Thymus (tissue), 11 donors: ENCODE measurements around the gene PTP4A2. TPM values are rescaled to one million over a fixed set of nuclear protein-coding genes. Genes with fewer than 3 reads are reported as not detected.
A peak's percentile ranks its signal among the peaks of the same experiment; 100 is the strongest.

Source experiments
- DNase-seq, 9 donors: peaks; one replicate each; pipeline ENCODE4 v3.0.0-alpha.2; 2013; ENCODE audit warnings: low spot score in 9 of 9, low read depth in 6 of 9, missing footprints in 1 of 9
- H3K27ac ChIP-seq, 2 donors: one replicate each; pipeline ENCODE4 v1.5.1; 2013; ENCODE audit warnings: control low read depth in 1 of 2, low read depth in 1 of 2, low read length in 1 of 2, mild to moderate bottlenecking in 1 of 2, moderate library complexity in 1 of 2
- H3K27me3 ChIP-seq, 2 donors: one replicate each; pipeline ENCODE4 v1.5.1; 2013; ENCODE audit warnings: low read length in 1 of 2; ENCODE audit not compliant: control insufficient read depth in 2 of 2, insufficient read depth in 1 of 2
- H3K36me3 ChIP-seq, 2 donors: one replicate each; pipeline ENCODE4 v1.5.1; 2013; ENCODE audit warnings: low read length in 1 of 2, mild to moderate bottlenecking in 1 of 2, moderate library complexity in 1 of 2; ENCODE audit not compliant: control insufficient read depth in 2 of 2, insufficient read depth in 2 of 2
- H3K4me1 ChIP-seq, 2 donors: one replicate each; pipeline ENCODE4 v1.5.1; 2013; ENCODE audit warnings: low read length in 2 of 2; ENCODE audit not compliant: control insufficient read depth in 2 of 2, insufficient read depth in 2 of 2
- H3K4me3 ChIP-seq, 2 donors: one replicate each; pipeline ENCODE4 v1.5.1; 2013; ENCODE audit warnings: low read length in 2 of 2, control low read depth in 1 of 2, mild to moderate bottlenecking in 1 of 2
- H3K9me3 ChIP-seq, 2 donors: one replicate each; pipeline ENCODE4 v1.5.1; 2013; ENCODE audit warnings: low read length in 1 of 2, mild to moderate bottlenecking in 1 of 2; ENCODE audit not compliant: control insufficient read depth in 2 of 2, insufficient read depth in 1 of 2
- WGBS: extraction: QIAGEN DNeasy Blood & Tissue Kit; methylation state at CpG from one replicate; pipeline ENCODE4 v1.1.7; 2013; 5-methylcytosine and 5-hydroxymethylcytosine counted together
- polyA plus RNA-seq: library from polyadenylated mRNA; stranded (reverse); fragments of 200-250 nt; gene quantifications from one replicate; pipeline ENCODE4 v1.2.3, GENCODE V29; 2013
- total RNA-seq: library from RNA; stranded (reverse); fragments of 120-200 nt; gene quantifications from one replicate; pipeline ENCODE4 v1.2.4, GENCODE V29; 2013
- donor health status: healthy.

The PTP4A2 gene
- total and polyA plus RNA-seq, 2 donors: 214 to 748 TPM

DNA sequence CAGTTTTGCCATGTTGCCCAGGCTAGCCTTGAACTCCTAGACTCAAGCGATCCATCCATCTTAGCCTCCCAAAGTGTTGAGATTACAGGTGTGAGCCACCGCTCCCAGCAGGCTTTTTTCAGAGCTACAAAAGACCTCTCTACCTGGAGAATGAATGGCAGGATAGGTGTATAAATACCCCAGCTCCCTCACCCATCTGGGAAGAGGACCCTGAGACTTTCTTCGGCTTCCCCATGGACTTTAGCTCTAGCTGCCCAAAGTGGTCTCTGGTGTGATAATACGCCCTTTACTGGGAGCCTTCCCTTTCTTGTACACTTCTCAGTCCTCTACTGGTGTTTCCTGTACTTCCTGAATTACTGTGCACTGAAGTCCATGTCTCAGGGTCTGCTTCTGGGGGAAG lies 60.6 kb downstream of the PTP4A2 start:
- peak overlapping the region in 1 of 2 donors; percentile 48 for H3K27ac ChIP-seq
- no peak for DNase-seq
- peaks cover 0 to 5% of the 10 kb centered on the region in 2 donors for H3K9me3 ChIP-seq
- H3K4me1 ChIP-seq: peaks cover 24 to 53% of the 10 kb centered on the region in 2 donors
- H3K36me3 ChIP-seq: no peaks in the 10 kb centered on the region
- no peaks in the 10 kb centered on the region for H3K27me3 ChIP-seq
- 99% methylated on average over 4 of the region's 4 CpGs for WGBS
- no peak overlapping the region for H3K4me3 ChIP-seq

DNA sequence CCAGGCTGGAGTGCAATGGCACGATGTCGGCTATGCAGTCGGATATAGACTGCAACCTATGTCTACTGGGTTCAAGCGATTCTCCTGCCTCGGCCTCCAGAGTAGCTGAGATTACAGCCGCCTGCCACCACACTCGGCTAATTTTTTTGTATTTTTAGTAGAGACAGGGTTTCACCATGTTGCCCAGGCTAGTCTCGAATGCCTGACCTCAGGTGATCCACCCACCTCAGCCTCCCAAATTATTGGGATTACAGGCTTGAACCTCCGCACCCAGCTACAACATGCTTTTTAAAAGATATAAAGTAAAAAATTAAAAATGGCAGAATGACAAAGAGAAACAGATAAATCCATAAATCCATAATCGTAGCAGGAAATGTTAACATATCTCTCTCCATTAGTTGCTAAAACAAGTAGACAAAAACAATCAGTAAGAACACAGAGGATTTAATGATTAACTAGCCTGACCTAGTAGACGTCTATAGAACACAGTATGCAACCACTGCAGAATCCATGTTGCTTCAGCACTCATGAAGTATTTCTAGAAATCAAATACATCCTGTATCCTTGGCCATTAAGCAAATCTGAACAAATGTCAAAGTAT lies 62.4 kb downstream of the PTP4A2 start:
- H3K9me3 ChIP-seq: peaks cover 0 to 5% of the 10 kb centered on the region in 2 donors
- 98% methylated on average over 11 of the region's 11 CpGs for WGBS
- peaks cover 15 to 44% of the 10 kb centered on the region in 2 donors for H3K4me1 ChIP-seq
- no peak overlapping the region for H3K4me3 ChIP-seq
- H3K27ac ChIP-seq: no peak overlapping the region
- no peak for DNase-seq
- H3K36me3 ChIP-seq: no peaks in the 10 kb centered on the region
- H3K27me3 ChIP-seq: no peaks in the 10 kb centered on the region

- WGBS: 94% methylated on average over 3 of the region's 3 CpGs
- no peak overlapping the region for H3K27ac ChIP-seq
- peaks cover 8 to 36% of the 10 kb centered on the region in 2 donors for H3K4me1 ChIP-seq
- peaks cover 0 to 5% of the 10 kb centered on the region in 2 donors for H3K9me3 ChIP-seq
- no peaks in the 10 kb centered on the region for H3K27me3 ChIP-seq
- no peaks in the 10 kb centered on the region for H3K36me3 ChIP-seq
- H3K4me3 ChIP-seq: no peak overlapping the region
- no peak for DNase-seq
Observed at GRCh38 chr1:31874942-31875341, 63.2 kb downstream of the PTP4A2 start.

- H3K27me3 ChIP-seq: no peaks in the 10 kb centered on the region
- H3K9me3 ChIP-seq: peaks cover 0 to 5% of the 10 kb centered on the region in 2 donors
- 78% methylated on average over 7 of the region's 7 CpGs for WGBS
- peak overlapping the region; percentile 49 to 52 for H3K27ac ChIP-seq
- H3K4me3 ChIP-seq: no peak overlapping the region
- DNase-seq: peak in 3 of 9 donors; percentile 26 to 69 (median 35)
- no peaks in the 10 kb centered on the region for H3K36me3 ChIP-seq
- H3K4me1 ChIP-seq: peaks cover 5 to 25% of the 10 kb centered on the region in 2 donors
Observed at GRCh38 chr1:31872658-31873636, 65.2 kb downstream of the PTP4A2 start.

GRCh38 chr1:31871703-31872102 lies 66.5 kb downstream of the PTP4A2 start:
- DNase-seq: no peak
- Histone ChIP-seq H3K4me1 (peaks cover 6 to 23% of the 10 kb centered on the region in 2 donors), H3K4me3 (no peak overlapping the region), H3K9me3 (no peaks in the 10 kb centered on the region), H3K36me3 (no peaks in the 10 kb centered on the region), H3K27me3 (no peaks in the 10 kb centered on the region), H3K27ac (no peak overlapping the region)
- WGBS: 95% methylated on average over 3 of the region's 3 CpGs

DNA sequence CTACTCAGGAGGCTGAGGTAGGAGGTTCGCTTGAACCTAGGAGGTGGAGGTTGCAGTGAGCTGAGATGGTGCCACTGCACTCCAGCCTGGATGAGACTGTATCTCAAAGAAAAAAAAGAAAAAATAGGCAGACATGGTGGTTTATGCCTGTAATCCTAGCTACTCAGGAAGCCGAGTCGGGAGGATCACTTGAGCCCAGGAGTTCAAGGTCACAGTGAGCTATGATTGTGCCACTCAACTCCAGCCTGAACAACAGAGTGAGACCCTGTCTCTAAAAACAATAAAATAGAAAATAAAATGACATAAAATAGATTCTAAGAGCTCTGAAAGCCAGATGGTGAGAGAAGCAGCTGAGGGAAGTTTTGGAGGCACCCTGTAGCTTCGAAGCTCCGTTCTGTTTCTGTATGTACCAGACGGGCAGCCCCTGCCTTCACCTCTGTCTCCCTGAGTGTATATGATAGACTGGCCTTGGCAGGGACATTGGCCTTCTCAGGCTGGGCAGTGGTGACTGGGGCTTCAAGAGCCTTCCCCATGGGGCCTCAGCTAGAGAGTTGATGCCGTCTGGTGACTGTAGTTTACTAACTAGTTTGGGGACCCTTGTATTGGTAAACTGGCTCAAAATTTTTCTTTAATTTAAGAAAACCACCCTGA lies 68.0 kb downstream of the PTP4A2 start:
- no peak overlapping the region for H3K4me3 ChIP-seq
- no peak overlapping the region for H3K27ac ChIP-seq
- H3K9me3 ChIP-seq: no peaks in the 10 kb centered on the region
- H3K27me3 ChIP-seq: no peaks in the 10 kb centered on the region
- H3K36me3 ChIP-seq: no peaks in the 10 kb centered on the region
- 96% methylated on average over 7 of the region's 7 CpGs for whole genome bisulfite sequencing
- no peak for DNase-seq
- peaks cover 8 to 29% of the 10 kb centered on the region in 2 donors for H3K4me1 ChIP-seq

- WGBS: 82% methylated on average over 3 of the region's 3 CpGs
- no peak overlapping the region for H3K4me3 ChIP-seq
Observed at GRCh38 chr1:31869449-31869848, 68.7 kb downstream of the PTP4A2 start.

GRCh38 chr1:31868862-31869261 lies 69.3 kb downstream of the PTP4A2 start:
- DNase-seq: no peak
- H3K27ac ChIP-seq: no peak overlapping the region
- H3K4me1 ChIP-seq: peaks cover 8 to 29% of the 10 kb centered on the region in 2 donors
- WGBS: 76% methylated on average over 3 of the region's 3 CpGs
- no peak overlapping the region for H3K4me3 ChIP-seq
- H3K9me3 ChIP-seq: no peaks in the 10 kb centered on the region
- H3K36me3 ChIP-seq: no peaks in the 10 kb centered on the region
- H3K27me3 ChIP-seq: no peaks in the 10 kb centered on the region

More at GRCh38 chr1:31869449-31869848, 68.7 kb downstream of the PTP4A2 start:
- Histone ChIP-seq H3K27me3 (no peaks in the 10 kb centered on the region), H3K4me1 (peaks cover 8 to 29% of the 10 kb centered on the region in 2 donors), H3K36me3 (no peaks in the 10 kb centered on the region), H3K27ac (no peak overlapping the region), H3K9me3 (no peaks in the 10 kb centered on the region)
- no peak for DNase-seq

GRCh38 chr1:31867546-31867945 lies 70.6 kb downstream of the PTP4A2 start:
- WGBS: 97% methylated on average over 7 of the region's 7 CpGs
- Histone ChIP-seq H3K36me3 (no peaks in the 10 kb centered on the region), H3K4me1 (peaks cover 5 to 21% of the 10 kb centered on the region in 2 donors), H3K4me3 (no peak overlapping the region), H3K27me3 (no peaks in the 10 kb centered on the region), H3K27ac (no peak overlapping the region), H3K9me3 (no peaks in the 10 kb centered on the region)
- DNase-seq: no peak
